Globus pallidus (tissue), 1 donor: ENCODE data around the gene TRPV4.

ENCODE experiments used
- DNase-seq: peaks from one replicate; pipeline ENCODE4 v3.0.0-alpha.2; 2015; ENCODE audit warnings: low spot score

Gene TRPV4

GRCh38 chr12:109776624-109777023, 56.6 kb downstream of the TRPV4 start:
- no peak for DNase-seq

GRCh38 chr12:109775172-109775881, 57.9 kb downstream of the TRPV4 start:
- DNase-seq = peak; percentile 79

GRCh38 chr12:109773384-109774011, 59.7 kb downstream of the TRPV4 start:
- DNase-seq = peak; percentile 63

- DNase-seq = peak; percentile 71
Observed at GRCh38 chr12:109772622-109773321, 60.4 kb downstream of the TRPV4 start.

- DNase-seq = no peak
Observed at GRCh38 chr12:109771746-109772621, 61.2 kb downstream of the TRPV4 start.

- DNase-seq = no peak
Observed at GRCh38 chr12:109770861-109771670, 62.1 kb downstream of the TRPV4 start.

- peak; percentile 72 for DNase-seq
Observed at GRCh38 chr12:109770104-109770860, 62.9 kb downstream of the TRPV4 start.

GRCh38 chr12:109768901-109769670, 64.1 kb downstream of the TRPV4 start:
- no peak for DNase-seq

GRCh38 chr12:109767991-109768900, 65.0 kb downstream of the TRPV4 start:
- peak; percentile 46 for DNase-seq

GRCh38 chr12:109767456-109767855, 65.7 kb downstream of the TRPV4 start:
- no peak for DNase-seq

- DNase-seq = no peak
Observed at GRCh38 chr12:109766251-109766778, 66.9 kb downstream of the TRPV4 start.

- no peak for DNase-seq
Observed at GRCh38 chr12:109765446-109765810, 67.8 kb downstream of the TRPV4 start.

- DNase-seq = no peak
Observed at GRCh38 chr12:109764776-109765445, 68.3 kb downstream of the TRPV4 start.

GRCh38 chr12:109764123-109764522, 69.1 kb downstream of the TRPV4 start:
- no peak for DNase-seq

- no peak for DNase-seq
Observed at GRCh38 chr12:109763201-109763841, 69.9 kb downstream of the TRPV4 start.

- DNase-seq = no peak
Observed at GRCh38 chr12:109762673-109763191, 70.5 kb downstream of the TRPV4 start.

GRCh38 chr12:109762071-109762672, 71.0 kb downstream of the TRPV4 start:
- DNase-seq = no peak
